Adrenal gland (tissue), 12 donors: Measurements from ENCODE around the gene SLC47A1. TPM values are rescaled to one million over a fixed set of nuclear protein-coding genes. Genes with fewer than 3 reads are reported as not detected.
A peak's percentile ranks its signal among the peaks of the same experiment; 100 is the strongest.
"Not testable (repeated sequence)": the region's sequence is repeated elsewhere in the genome, so short reads cannot be mapped to it uniquely, and the experiment has no call there.

ENCODE experiments used
- DNase-seq, 7 donors: peaks; one replicate each; pipeline ENCODE4 v3.0.0-alpha.2; 2019 to 2020
- H3K27ac ChIP-seq, 5 donors: fragments of 200-600 bp; sonication (generic) in 4 of 5; 1 replicate in 3 of 5; 2 replicates in 2 of 5; pipeline versions ENCODE4 v1.5.1 to v1.8.0; 2016 to 2020; ENCODE audit warnings: mild to moderate bottlenecking in 1 of 5
- H3K27me3 ChIP-seq: fragments of 200-600 bp; 2 replicates; pipeline ENCODE4 v1.8.0; 2021
- H3K36me3 ChIP-seq, 2 donors: fragments of 200-600 bp; replicated peaks in 1 of 2; 1 replicate in 1 of 2; 2 replicates in 1 of 2; pipeline versions ENCODE4 v1.5.1 to v1.8.0; 2018 to 2022
- H3K4me1 ChIP-seq, 2 donors: fragments of 200-600 bp; replicated peaks in 1 of 2; 1 replicate in 1 of 2; 2 replicates in 1 of 2; pipeline versions ENCODE4 v1.5.1 to v1.8.0; 2018 to 2021
- H3K4me3 ChIP-seq, 4 donors: fragments of 200-600 bp; sonication (generic) in 3 of 4; one replicate each; pipeline ENCODE4 v1.5.1; 2016 to 2018
- H3K9me3 ChIP-seq, 3 donors: fragments of 200-600 bp; sonication (generic) in 1 of 3; replicated peaks in 1 of 3; 1 replicate in 2 of 3; 2 replicates in 1 of 3; pipeline versions ENCODE4 v1.5.1 to v1.8.0; 2016 to 2021
- POLR2A ChIP-seq, 2 donors: fragments of 450-650 bp; IDR thresholded peaks; one replicate each; pipeline ENCODE4 v1.6.1; 2017; ENCODE audit warnings: antibody characterized with exemption in 2 of 2, mild to moderate bottlenecking in 2 of 2, moderate library complexity in 1 of 2
- WGBS, 4 donors: extraction: QIAGEN DNeasy Blood & Tissue Kit in 2 of 4; methylation state at CpG; one replicate each; pipeline versions ENCODE4 v1.1.5 to v1.1.7; 2013 to 2017; 5-methylcytosine and 5-hydroxymethylcytosine counted together
- intact Hi-C, 2 donors: fragments of 100-400 bp; cut with DNase I; formaldehyde crosslinking; loops; one replicate each; pipeline versions ENCODE4 v1.14.1 to v1.15.0; 2022 to 2023
- polyA plus RNA-seq, 3 donors: library from polyadenylated mRNA; stranded (reverse); fragments of 200-250 nt in 2 of 3; fragments of 350-450 nt in 1 of 3; fragmentation: Illumina TruSeq in 1 of 3; extraction: RNeasy Lipid Tissue Mini Kit (QIAGEN cat#74804) in 1 of 3; gene quantifications; one replicate each; pipeline ENCODE4 v1.2.3, GENCODE V29; 2013 to 2014
- total RNA-seq, 9 donors: library from RNA; depleted of rRNA in 4 of 9; stranded (reverse); fragments of >200 nt in 4 of 9; fragments of 120-200 nt in 1 of 9; fragmentation: NEBNext Ultra II Directional in 1 of 9; extraction: Animal tissue kit (Norgen Biotek cat#: 25700) in 1 of 9; gene quantifications; one replicate each; pipeline versions ENCODE4 v1.1.0 to v1.2.4, GENCODE V29; 2013 to 2023
- TF ChIP-seq, protein P1 (sequence below), 6 experiments: fragments of 450-650 bp in 4 of 6; fragments of 200-600 bp in 2 of 6; sonication (generic) in 1 of 6; IDR thresholded peaks; 1 replicate in 5 of 6; 2 replicates in 1 of 6; pipeline versions ENCODE4 v1.5.1 to v1.8.0; 2016 to 2021; ENCODE audit warnings: antibody characterized with exemption in 6 of 6, mild to moderate bottlenecking in 2 of 6, moderate library complexity in 1 of 6
- donor health status: healthy with polysubstance abuse.
- donor health status: Bipolar disorder and iron deficiency.
- donor health status: DM: yes; HTN: yes; CAD: no.
- donor health status: DM: no; HTN: no; CAD: no.
- donor health status: DM: no; HTN: no; CAD: no.
- donor health status: DM: yes; HTN: yes; CAD: no.

The SLC47A1 gene
- total and polyA plus RNA-seq, 12 donors: 90.1 to 630 (median 166) TPM

DNA sequence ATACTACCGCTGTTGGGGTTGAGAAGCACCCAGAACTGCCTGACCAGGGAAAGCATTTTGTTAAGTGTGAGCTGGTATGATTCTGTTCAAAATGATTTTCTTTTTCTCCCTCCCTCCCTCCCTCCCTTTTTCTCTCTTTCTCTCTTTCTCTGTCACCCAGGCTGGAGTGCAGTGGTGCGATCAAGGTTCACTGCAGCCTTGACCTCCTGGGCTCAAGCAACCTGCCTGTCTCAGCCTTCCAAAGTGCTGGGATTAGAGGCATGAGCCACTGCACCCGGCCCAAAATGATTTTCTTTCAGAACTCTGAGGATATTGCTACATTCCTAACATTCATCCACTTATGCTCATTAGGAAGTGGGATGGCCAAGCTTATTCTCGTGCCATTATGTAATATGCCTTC lies 41.3 kb downstream of the SLC47A1 start:
- Histone ChIP-seq H3K4me3 (no peak overlapping the region), H3K27me3 (no peaks in the 10 kb centered on the region), H3K9me3 (no peaks in the 10 kb centered on the region), H3K36me3 (no peaks in the 10 kb centered on the region), H3K4me1 (peaks cover 0 to 6% of the 10 kb centered on the region in 2 donors), H3K27ac (peak overlapping the region in 3 of 5 donors; percentile 39 to 69 (median 49))
- 47 to 59% (median 57%) methylated on average over 4 of the region's 4 CpGs for WGBS, 4 donors
- intact Hi-C loops: loop anchor here in 1 of 2 donors (10.0 kb wide), 1 partner anchor 70 kb away; the partner anchor contains the start of gene ALDH3A2
- no peak for TF ChIP-seq POLR2A (IDR thresholded peaks at IDR 0.05)
- TF ChIP-seq, protein P1, sequence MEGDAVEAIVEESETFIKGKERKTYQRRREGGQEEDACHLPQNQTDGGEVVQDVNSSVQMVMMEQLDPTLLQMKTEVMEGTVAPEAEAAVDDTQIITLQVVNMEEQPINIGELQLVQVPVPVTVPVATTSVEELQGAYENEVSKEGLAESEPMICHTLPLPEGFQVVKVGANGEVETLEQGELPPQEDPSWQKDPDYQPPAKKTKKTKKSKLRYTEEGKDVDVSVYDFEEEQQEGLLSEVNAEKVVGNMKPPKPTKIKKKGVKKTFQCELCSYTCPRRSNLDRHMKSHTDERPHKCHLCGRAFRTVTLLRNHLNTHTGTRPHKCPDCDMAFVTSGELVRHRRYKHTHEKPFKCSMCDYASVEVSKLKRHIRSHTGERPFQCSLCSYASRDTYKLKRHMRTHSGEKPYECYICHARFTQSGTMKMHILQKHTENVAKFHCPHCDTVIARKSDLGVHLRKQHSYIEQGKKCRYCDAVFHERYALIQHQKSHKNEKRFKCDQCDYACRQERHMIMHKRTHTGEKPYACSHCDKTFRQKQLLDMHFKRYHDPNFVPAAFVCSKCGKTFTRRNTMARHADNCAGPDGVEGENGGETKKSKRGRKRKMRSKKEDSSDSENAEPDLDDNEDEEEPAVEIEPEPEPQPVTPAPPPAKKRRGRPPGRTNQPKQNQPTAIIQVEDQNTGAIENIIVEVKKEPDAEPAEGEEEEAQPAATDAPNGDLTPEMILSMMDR (IDR thresholded peaks at IDR 0.05): no peak
- peak in 2 of 7 donors; percentile 62 to 64 for DNase-seq

DNA sequence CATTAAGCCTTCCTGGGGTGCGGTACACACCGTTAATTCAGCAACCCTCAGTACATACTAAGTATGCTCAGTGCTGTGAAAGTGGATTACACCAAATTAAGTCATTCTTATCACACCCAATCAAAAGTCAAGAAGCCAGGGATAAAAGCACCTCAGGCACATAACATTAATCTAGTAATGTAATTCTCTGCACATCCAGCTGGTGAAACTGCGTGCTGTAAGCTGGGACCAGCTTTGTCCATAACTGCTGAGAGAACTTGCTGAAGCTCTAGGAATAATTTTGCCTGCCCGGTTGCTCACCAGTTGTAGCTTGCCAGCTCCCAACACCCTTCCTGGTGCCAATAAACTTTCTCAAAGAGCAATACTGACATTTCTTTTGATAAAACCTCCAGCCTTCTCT lies 44.9 kb downstream of the SLC47A1 start:
- peak in 6 of 7 donors; percentile 41 to 73 (median 56) for DNase-seq
- TF ChIP-seq, protein P1 (IDR thresholded peaks at IDR 0.05): peak in 2 of 6 experiments; percentile 12 to 22
- TF ChIP-seq POLR2A (IDR thresholded peaks at IDR 0.05): peak in 1 of 2 donors; percentile 15
- WGBS, 4 donors: 67 to 72% (median 71%) methylated on average over 4 of the region's 4 CpGs
- no peaks in the 10 kb centered on the region for H3K27me3 ChIP-seq
- H3K27ac ChIP-seq: peak overlapping the region; percentile 3 to 94 (median 82)
- H3K4me1 ChIP-seq: no peaks in the 10 kb centered on the region
- no peak overlapping the region for H3K4me3 ChIP-seq
- no peaks in the 10 kb centered on the region for H3K36me3 ChIP-seq
- no peaks in the 10 kb centered on the region for H3K9me3 ChIP-seq
- intact Hi-C loops: loop anchor here in 1 of 2 donors (10.0 kb wide), 1 partner anchor 66 kb away; the partner anchor contains the start of gene ALDH3A2

- TF ChIP-seq POLR2A (IDR thresholded peaks at IDR 0.05): no peak
- TF ChIP-seq, protein P1 (IDR thresholded peaks at IDR 0.05): no peak
Observed at GRCh38 chr17:19579192-19579761, 45.6 kb downstream of the SLC47A1 start.

GRCh38 chr17:19579867-19580565 lies 46.4 kb downstream of the SLC47A1 start:
- DNase-seq: peak in 6 of 7 donors; percentile 43 to 65 (median 48)
- 10 to 64% (median 25%) methylated on average over 8 to 76 of the region's 76 CpGs for WGBS, 4 donors
- H3K27ac ChIP-seq: peak overlapping the region in 4 of 5 donors; percentile 15 to 94 (median 82)
- no peaks in the 10 kb centered on the region for H3K9me3 ChIP-seq
- intact Hi-C loops: loop anchor here in 1 of 2 donors (10.0 kb wide), 1 partner anchor 65 kb away; the partner anchor contains the start of gene ALDH3A2
- no peaks in the 10 kb centered on the region for H3K36me3 ChIP-seq
- peak overlapping the region in 2 of 4 donors; percentile 22 to 68 for H3K4me3 ChIP-seq
- H3K27me3 ChIP-seq: no peaks in the 10 kb centered on the region
- TF ChIP-seq, protein P1 (IDR thresholded peaks at IDR 0.05): peak in 1 of 6 experiments; percentile 0
- peak in 1 of 2 donors; percentile 38 for TF ChIP-seq POLR2A (IDR thresholded peaks at IDR 0.05)
- peaks cover 0 to 4% of the 10 kb centered on the region in 2 donors for H3K4me1 ChIP-seq

More at GRCh38 chr17:19579192-19579761, 45.6 kb downstream of the SLC47A1 start:
- DNase-seq: peak in 3 of 7 donors; percentile 38 to 40 (median 40)
- Histone ChIP-seq H3K9me3 (no peaks in the 10 kb centered on the region), H3K27ac (peak overlapping the region; percentile 3 to 94 (median 82)), H3K27me3 (no peaks in the 10 kb centered on the region), H3K4me1 (peaks cover 0 to 1% of the 10 kb centered on the region in 2 donors), H3K4me3 (peak overlapping the region in 2 of 4 donors; percentile 22 to 68), H3K36me3 (no peaks in the 10 kb centered on the region)
- intact Hi-C loops: loop anchor here in 1 of 2 donors (10.0 kb wide), 1 partner anchor 66 kb away; the partner anchor contains the start of gene ALDH3A2
- 24 to 45% (median 32%) methylated on average over 5 to 19 of the region's 19 CpGs for WGBS, 4 donors

- DNase-seq, H3K4me3 ChIP-seq, H3K27me3 ChIP-seq, H3K4me1 ChIP-seq, H3K9me3 ChIP-seq, intact Hi-C loops, H3K36me3 ChIP-seq: not testable (repeated sequence)
- 93 to 96% (median 94%) methylated on average over 16 to 17 of the region's 17 CpGs for WGBS, 4 donors
- H3K27ac ChIP-seq: peak overlapping the region in 4 of 5 donors; percentile 15 to 94 (median 82)
Observed at GRCh38 chr17:19580566-19580920, 46.9 kb downstream of the SLC47A1 start.

- H3K4me1 ChIP-seq, DNase-seq, H3K27me3 ChIP-seq, H3K9me3 ChIP-seq, H3K36me3 ChIP-seq, H3K4me3 ChIP-seq, H3K27ac ChIP-seq, intact Hi-C loops: not testable (repeated sequence)
- WGBS, 4 donors: 93 to 97% (median 95%) methylated on average over 7 to 11 of the region's 13 CpGs
Observed at GRCh38 chr17:19582152-19582551, 48.5 kb downstream of the SLC47A1 start.
